Measurements from ENCODE around the gene SCAND1.

Gene SCAND1

DNA sequence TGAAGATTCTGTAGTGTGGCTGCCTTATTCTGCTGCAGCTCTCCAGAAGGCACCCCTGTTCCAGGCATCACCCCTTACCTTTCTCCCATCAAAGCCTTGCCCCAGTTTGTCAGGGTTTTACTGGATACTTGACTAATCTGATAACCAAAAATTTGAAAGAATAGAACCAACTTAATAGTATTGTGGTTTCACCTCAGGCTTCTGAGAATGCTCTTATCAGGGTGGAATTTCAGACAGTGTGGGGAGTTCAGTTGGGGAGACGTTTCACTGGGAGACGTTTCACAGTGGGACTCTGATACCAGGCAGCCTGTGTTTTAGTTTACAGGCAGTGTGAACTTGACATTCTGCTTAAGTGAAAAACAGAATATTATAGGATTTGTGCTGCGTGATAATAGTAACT is 50.5 kb downstream of the SCAND1 start:
- DNase-seq, result no peak
